Prostate gland (tissue), 2 donors: ENCODE data around the gene RPTOR.
"Not testable (repeated sequence)": the region's sequence is repeated elsewhere in the genome, so short reads cannot be mapped to it uniquely, and the experiment has no call there.

Experiments used
- CTCF ChIP-seq, 4 experiments: fragments of 200-600 bp in 2 of 4; fragments of 450-650 bp in 2 of 4; sonication (generic) in 2 of 4; IDR thresholded peaks; 1 replicate in 3 of 4; 2 replicates in 1 of 4; pipeline ENCODE4 v1.5.1; 2016 to 2019; ENCODE audit warnings: antibody characterized with exemption in 4 of 4, mild to moderate bottlenecking in 2 of 4, moderate library complexity in 2 of 4
- POLR2A ChIP-seq: fragments of 450-650 bp; IDR thresholded peaks from one replicate; pipeline ENCODE4 v1.6.1; 2016; ENCODE audit warnings: antibody characterized with exemption, mild to moderate bottlenecking

- not testable (repeated sequence) for TF ChIP-seq CTCF (IDR thresholded peaks at IDR 0.05); POLR2A
Measured at GRCh38 chr17:80578668-80579388, 34.2 kb downstream of the RPTOR start.
